A204.1 (cell line): Measurements from ENCODE around the gene CALR.
"Not testable (repeated sequence)": the region's sequence is repeated elsewhere in the genome, so short reads cannot be mapped to it uniquely, and the experiment has no call there.

Source experiments
- FAIRE-seq: peaks from 2 replicates; lab custom pipeline; 2012; peaks lifted over from hg19 to GRCh38; lab: Jason Lieb, UNC

CALR gene

GRCh38 chr19:12952488-12953137 lies 14.2 kb downstream of the CALR start:
- no peak for FAIRE-seq

- FAIRE-seq: no peak
Measured at GRCh38 chr19:12953138-12953798, 14.9 kb downstream of the CALR start.

- no peak for FAIRE-seq
Measured at GRCh38 chr19:12953799-12954611, 15.6 kb downstream of the CALR start.

- no peak for FAIRE-seq
Measured at GRCh38 chr19:12954612-12954962, 16.2 kb downstream of the CALR start.

GRCh38 chr19:12955575-12955974 lies 17.2 kb downstream of the CALR start:
- not testable (repeated sequence) for FAIRE-seq

- no peak for FAIRE-seq
Measured at GRCh38 chr19:12955996-12956395, 17.6 kb downstream of the CALR start.

GRCh38 chr19:12956446-12957388 lies 18.3 kb downstream of the CALR start, which contains the start of gene GADD45GIP1:
TSS of gene GADD45GIP1 (minus strand) at chr19:12957223. CDS start at chr19:12957212, 11 bp downstream.
- no peak for FAIRE-seq

DNA sequence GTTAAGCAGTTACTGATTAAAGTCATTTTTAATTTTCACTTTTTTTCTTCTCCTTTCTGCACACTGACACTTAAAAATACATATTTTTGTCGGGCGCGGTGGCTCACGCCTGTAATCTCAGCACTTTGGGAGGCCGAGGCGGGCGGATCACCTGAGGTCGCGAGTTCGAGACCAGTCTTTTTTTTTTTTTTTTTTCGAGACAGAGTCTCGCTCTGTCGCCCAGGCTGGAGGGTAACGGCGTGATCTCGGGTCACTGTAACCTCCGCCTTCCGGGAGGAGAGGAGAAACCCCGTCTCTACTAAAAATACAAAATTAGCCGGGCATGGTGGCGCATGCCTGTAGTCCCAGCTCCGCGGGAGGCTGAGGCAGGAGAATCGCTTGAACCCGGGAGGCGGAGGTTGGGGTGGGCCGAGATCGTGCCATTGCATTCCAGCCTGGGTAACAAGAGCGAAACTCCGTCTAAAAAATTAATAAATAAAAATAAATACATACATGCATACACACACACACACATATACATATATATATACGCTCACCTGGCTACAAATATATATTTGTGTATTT lies 19.1 kb downstream of the CALR start:
- not testable (repeated sequence) for FAIRE-seq

GRCh38 chr19:12959481-12959880 lies 21.1 kb downstream of the CALR start:
- FAIRE-seq: no peak

DNA sequence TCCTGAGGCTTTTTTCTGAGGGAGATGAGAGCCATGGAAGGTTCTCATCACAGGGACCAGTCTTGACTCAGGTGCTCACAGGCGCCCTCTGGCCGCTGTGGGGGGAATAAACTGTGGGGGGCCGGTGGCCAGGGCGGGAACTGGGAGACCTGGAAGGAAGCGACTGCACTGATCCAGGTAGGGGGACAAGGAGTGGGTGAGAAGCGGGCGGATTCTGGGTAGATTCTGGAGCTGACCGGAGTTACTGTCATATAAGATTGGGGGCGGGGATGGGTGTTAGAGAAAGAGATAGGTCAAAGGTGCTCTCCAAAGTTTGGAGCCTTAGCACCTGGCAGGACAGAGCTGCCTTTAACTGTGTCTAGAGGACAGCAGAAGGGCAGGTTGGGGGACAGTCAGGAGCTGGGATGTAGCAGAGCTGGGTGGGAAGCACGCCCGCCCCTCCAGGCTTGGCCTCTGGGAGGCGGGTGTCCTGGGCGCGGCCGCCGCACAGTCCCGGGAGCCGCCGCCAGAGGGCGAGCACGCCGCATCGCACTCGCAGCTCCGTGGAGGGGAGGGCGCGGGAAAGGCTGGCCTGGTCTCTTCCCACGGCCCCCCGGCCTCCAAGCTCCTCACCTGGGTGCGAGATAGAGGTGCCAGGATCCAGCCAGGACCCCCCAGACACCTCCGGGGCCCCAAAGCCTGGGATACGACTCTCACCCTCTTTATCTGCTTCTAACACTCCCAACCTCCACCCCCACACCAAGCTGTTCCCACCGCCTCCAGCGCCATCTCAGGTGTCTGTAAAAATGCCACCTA lies 26.8 kb downstream of the CALR start:
- no peak for FAIRE-seq

DNA sequence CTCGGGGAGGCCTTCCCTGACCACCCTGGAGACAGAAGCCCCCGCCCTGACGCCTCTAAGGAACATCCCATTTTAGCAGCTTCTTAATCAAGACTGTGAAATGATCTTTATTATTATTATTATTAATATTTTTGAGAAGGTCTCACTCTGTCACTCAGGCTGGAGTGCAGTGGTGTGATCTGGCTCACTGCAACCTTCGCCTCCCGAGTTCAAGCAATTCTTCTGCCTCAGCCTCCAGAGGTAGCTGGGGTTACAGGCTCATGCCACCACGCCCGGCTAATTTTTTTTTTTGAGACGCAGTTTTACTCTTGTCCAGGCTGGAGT lies 27.4 kb downstream of the CALR start:
- no peak for FAIRE-seq

DNA sequence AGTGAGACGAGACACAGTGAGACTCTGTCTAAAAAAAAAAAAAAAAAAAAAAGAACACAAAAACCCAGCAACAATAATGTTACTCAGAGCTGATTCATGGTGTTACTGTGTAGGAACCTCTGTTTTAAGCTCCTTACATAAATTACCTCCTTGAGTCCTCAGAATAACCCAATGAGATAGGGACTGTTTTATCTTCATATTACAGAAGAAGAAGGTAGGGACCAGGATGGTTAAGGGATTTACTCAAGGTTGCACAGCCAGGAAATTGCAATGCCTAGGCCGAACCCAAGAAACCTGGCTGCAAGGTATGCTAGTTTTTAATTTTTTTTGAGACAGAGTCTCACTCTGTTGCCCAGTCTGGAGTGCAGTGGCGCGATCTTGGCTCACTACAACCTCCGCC lies 29.5 kb downstream of the CALR start:
- no peak for FAIRE-seq

DNA sequence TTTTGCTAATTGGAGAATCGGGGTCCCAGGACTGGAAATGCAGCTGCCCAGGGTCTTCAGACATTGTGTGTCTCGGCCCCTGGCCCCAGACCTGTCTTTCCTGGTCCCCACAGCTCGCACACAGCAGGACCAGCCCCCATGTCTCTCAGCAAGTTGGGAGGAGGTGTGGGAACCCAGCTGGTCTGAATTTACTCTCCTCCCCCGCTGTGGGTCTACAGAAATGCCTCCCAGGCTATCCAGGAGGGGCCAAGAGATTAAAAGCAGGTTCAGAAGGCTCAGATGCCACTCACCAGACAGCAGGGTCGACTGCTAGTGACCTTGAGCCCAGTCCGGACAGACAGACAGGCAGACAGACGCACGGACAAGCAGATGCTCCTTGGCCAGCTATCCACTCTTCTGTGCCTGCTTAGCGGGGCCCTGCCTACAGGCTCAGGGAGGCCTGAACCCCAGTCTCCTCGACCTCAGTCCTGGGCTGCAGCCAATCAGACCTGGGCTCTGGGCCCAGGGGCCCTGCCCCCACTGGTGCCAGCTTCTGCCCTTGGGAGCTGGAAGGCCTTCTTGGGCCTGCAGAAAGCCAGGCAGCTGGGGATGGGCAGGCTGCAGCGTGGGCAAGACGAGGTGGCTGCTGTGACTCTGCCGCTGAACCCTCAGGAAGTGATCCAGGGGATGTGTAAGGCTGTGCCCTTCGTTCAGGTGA lies 31.0 kb downstream of the CALR start, which contains the start of gene DAND5:
Gene DAND5, plus strand, starts transcription at position 285 of the 697 bp plus-strand sequence. Its CDS starts 85 bp downstream, at position 370.
- no peak for FAIRE-seq

- no peak for FAIRE-seq
Measured at GRCh38 chr19:12970070-12970820, 31.8 kb downstream of the CALR start.

GRCh38 chr19:12973236-12973635 lies 34.8 kb downstream of the CALR start:
- no peak for FAIRE-seq

- FAIRE-seq: no peak
Measured at GRCh38 chr19:12974301-12975220, 36.2 kb downstream of the CALR start.

- FAIRE-seq: no peak
Measured at GRCh38 chr19:12975221-12975741, 36.9 kb downstream of the CALR start.

- FAIRE-seq: not testable (repeated sequence)
Measured at GRCh38 chr19:12976109-12976508, 37.7 kb downstream of the CALR start.
